MCF 10A (cell line): ENCODE data around the gene UCHL3. TPM values are rescaled to one million over a fixed set of nuclear protein-coding genes. Genes with fewer than 3 reads are reported as not detected.

Experiments used
- BruUV-seq: library from RNA; stranded (reverse); fragments of 400-500 nt; replicated peaks from 2 replicates; lab custom pipeline; 2021; lab: Mats Ljungman, UMichigan
- CTCF ChIA-PET: fragments of 300-600 bp; sonication (Branson Sonifier 250); formaldehyde crosslinking; extraction: SDS; loops from one replicate; lab custom pipeline; 2021; ENCODE audit warnings: antibody characterized with exemption, inconsistent platforms; lab: Yijun Ruan, JAX
- POLR2A ChIA-PET: fragments of 300-600, 350-650 bp; sonication (Branson Sonifier 250); formaldehyde crosslinking; extraction: SDS; loops from one replicate; lab custom pipeline; 2020; ENCODE audit warnings: antibody characterized with exemption, inconsistent platforms; lab: Yijun Ruan, JAX
- DNase-seq: peaks from one replicate; pipeline ENCODE4 v3.0.0-alpha.2; 2018; ENCODE audit not compliant: unreplicated experiment
- H3K27ac Mint-ChIP-seq: one replicate; pipeline ENCODE4 v1.8.0; 2022; ENCODE audit warnings: mild to moderate bottlenecking, low read depth, mixed read lengths; ENCODE audit not compliant: unreplicated experiment
- H3K27me3 Mint-ChIP-seq: one replicate; pipeline ENCODE4 v1.8.0; 2022; ENCODE audit warnings: mixed read lengths; ENCODE audit not compliant: insufficient read depth, unreplicated experiment
- H3K36me3 Mint-ChIP-seq: one replicate; pipeline ENCODE4 v1.8.0; 2022; ENCODE audit warnings: mild to moderate bottlenecking, moderate library complexity, mixed read lengths; ENCODE audit not compliant: insufficient read depth, unreplicated experiment
- H3K4me1 Mint-ChIP-seq: one replicate; pipeline ENCODE4 v1.8.0; 2022; ENCODE audit warnings: mixed read lengths; ENCODE audit not compliant: insufficient read depth, unreplicated experiment
- H3K4me3 Mint-ChIP-seq: one replicate; pipeline ENCODE4 v1.8.0; 2022; ENCODE audit warnings: mild to moderate bottlenecking, moderate library complexity, mixed read lengths; ENCODE audit not compliant: unreplicated experiment
- H3K9me3 Mint-ChIP-seq: one replicate; pipeline ENCODE4 v1.8.0; 2022; ENCODE audit warnings: mixed read lengths; ENCODE audit not compliant: unreplicated experiment
- intact Hi-C: fragments of 100-400 bp; cut with micrococcal nuclease; formaldehyde crosslinking; loops from 2 replicates; pipeline ENCODE4 v1.14.1; 2022
- total RNA-seq: library from RNA; stranded (reverse); gene quantifications from 2 replicates; pipeline ENCODE4 v1.2.3, GENCODE V29; 2022
- TF ChIP-seq, protein P1 (sequence below): fragments of 200-600 bp; IDR thresholded peaks from one replicate; pipeline ENCODE4 v1.8.0; 2022; ENCODE audit warnings: antibody characterized with exemption, mild to moderate bottlenecking; ENCODE audit not compliant: unreplicated experiment

The UCHL3 gene
- total RNA-seq, 1 experiment from 2014 or later = 79.3 TPM

GRCh38 chr13:75513271-75513670 lies 36.3 kb upstream of the UCHL3 start:
- DNase-seq = no peak
- intact Hi-C loops = no loop called here
- no peaks in the 10 kb centered on the region for H3K36me3 Mint-ChIP-seq
- no peak overlapping the region for H3K27ac Mint-ChIP-seq
- TF ChIP-seq, protein P1, sequence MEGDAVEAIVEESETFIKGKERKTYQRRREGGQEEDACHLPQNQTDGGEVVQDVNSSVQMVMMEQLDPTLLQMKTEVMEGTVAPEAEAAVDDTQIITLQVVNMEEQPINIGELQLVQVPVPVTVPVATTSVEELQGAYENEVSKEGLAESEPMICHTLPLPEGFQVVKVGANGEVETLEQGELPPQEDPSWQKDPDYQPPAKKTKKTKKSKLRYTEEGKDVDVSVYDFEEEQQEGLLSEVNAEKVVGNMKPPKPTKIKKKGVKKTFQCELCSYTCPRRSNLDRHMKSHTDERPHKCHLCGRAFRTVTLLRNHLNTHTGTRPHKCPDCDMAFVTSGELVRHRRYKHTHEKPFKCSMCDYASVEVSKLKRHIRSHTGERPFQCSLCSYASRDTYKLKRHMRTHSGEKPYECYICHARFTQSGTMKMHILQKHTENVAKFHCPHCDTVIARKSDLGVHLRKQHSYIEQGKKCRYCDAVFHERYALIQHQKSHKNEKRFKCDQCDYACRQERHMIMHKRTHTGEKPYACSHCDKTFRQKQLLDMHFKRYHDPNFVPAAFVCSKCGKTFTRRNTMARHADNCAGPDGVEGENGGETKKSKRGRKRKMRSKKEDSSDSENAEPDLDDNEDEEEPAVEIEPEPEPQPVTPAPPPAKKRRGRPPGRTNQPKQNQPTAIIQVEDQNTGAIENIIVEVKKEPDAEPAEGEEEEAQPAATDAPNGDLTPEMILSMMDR = no peak
- H3K4me3 Mint-ChIP-seq = no peak overlapping the region
- CTCF ChIA-PET = interaction anchor here (0.5 to 1.5 kb wide), 2 partner anchors 31 to 1460 kb away, joined by 3 to 8 read pairs; partner anchors contain the start of gene TBC1D4
- no peaks in the 10 kb centered on the region for H3K4me1 Mint-ChIP-seq
- no TSS peak for BruUV-seq
- H3K27me3 Mint-ChIP-seq = no peaks in the 10 kb centered on the region
- POLR2A ChIA-PET = interaction anchor here (0.6 to 1.9 kb wide), 3 partner anchors 21 to 37 kb away, joined by 3 to 6 read pairs (median 3); partner anchors contain the start of genes COMMD6 and UCHL3
- no peaks in the 10 kb centered on the region for H3K9me3 Mint-ChIP-seq

- H3K4me3 Mint-ChIP-seq = no peak overlapping the region
- intact Hi-C loops = no loop called here
- BruUV-seq = no TSS peak
- ChIA-PET CTCF (interaction anchor here (1.0 to 1.5 kb wide), 2 partner anchors 32 to 181 kb away, joined by 3 to 8 read pairs; partner anchors contain the start of gene TBC1D4), POLR2A (interaction anchor here (0.6 to 1.9 kb wide), 2 partner anchors 24 to 36 kb away, joined by 3 to 6 read pairs; partner anchors contain the start of genes COMMD6 and UCHL3)
- no peaks in the 10 kb centered on the region for H3K4me1 Mint-ChIP-seq
- TF ChIP-seq, protein P1 = no peak
- no peaks in the 10 kb centered on the region for H3K9me3 Mint-ChIP-seq
- DNase-seq = no peak
- no peaks in the 10 kb centered on the region for H3K27me3 Mint-ChIP-seq
- no peak overlapping the region for H3K27ac Mint-ChIP-seq
- H3K36me3 Mint-ChIP-seq = no peaks in the 10 kb centered on the region
These were observed 35.3 kb upstream of the UCHL3 start for GRCh38 chr13:75514080-75514995.

- TF ChIP-seq, protein P1 = no peak
- no peaks in the 10 kb centered on the region for H3K4me1 Mint-ChIP-seq
- CTCF ChIA-PET = interaction anchor here (1.4 kb wide), 1 partner anchor 17 kb away, joined by 3 read pairs; no protein-coding TSS in a partner anchor
- intact Hi-C loops = no loop called here
- no peak for DNase-seq
- H3K27ac Mint-ChIP-seq = no peak overlapping the region
- H3K4me3 Mint-ChIP-seq = no peak overlapping the region
- no TSS peak for BruUV-seq
- H3K9me3 Mint-ChIP-seq = no peaks in the 10 kb centered on the region
- POLR2A ChIA-PET = interaction anchor here (1.2 kb wide), 1 partner anchor 11 kb away, joined by 3 read pairs; no protein-coding TSS in a partner anchor
- H3K36me3 Mint-ChIP-seq = no peaks in the 10 kb centered on the region
- no peaks in the 10 kb centered on the region for H3K27me3 Mint-ChIP-seq
These were observed 31.0 kb upstream of the UCHL3 start for GRCh38 chr13:75518439-75519088.
